ENCODE results near the gene SLC30A10.
"Not testable (repeated sequence)": the region's sequence is repeated elsewhere in the genome, so short reads cannot be mapped to it uniquely, and the experiment has no call there.

DNA sequence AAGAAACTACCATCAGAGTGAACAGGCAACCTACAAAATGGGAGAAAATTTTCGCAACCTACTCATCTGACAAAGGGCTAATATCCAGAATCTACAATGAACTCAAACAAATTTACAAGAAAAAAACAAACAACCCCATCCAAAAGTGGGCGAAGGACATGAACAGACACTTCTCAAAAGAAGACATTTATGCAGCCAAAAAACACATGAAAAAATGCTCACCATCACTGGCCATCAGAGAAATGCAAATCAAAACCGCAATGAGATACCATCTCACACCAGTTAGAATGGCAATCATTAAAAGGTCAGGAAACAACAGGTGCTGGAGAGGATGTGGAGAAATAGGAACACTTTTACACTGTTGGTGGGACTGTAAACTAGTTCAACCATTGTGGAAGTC lies 59.7 kb downstream of the SLC30A10 start:
- TF ChIP-seq, protein P1, sequence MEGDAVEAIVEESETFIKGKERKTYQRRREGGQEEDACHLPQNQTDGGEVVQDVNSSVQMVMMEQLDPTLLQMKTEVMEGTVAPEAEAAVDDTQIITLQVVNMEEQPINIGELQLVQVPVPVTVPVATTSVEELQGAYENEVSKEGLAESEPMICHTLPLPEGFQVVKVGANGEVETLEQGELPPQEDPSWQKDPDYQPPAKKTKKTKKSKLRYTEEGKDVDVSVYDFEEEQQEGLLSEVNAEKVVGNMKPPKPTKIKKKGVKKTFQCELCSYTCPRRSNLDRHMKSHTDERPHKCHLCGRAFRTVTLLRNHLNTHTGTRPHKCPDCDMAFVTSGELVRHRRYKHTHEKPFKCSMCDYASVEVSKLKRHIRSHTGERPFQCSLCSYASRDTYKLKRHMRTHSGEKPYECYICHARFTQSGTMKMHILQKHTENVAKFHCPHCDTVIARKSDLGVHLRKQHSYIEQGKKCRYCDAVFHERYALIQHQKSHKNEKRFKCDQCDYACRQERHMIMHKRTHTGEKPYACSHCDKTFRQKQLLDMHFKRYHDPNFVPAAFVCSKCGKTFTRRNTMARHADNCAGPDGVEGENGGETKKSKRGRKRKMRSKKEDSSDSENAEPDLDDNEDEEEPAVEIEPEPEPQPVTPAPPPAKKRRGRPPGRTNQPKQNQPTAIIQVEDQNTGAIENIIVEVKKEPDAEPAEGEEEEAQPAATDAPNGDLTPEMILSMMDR (IDR thresholded peaks at IDR 0.05), result not testable (repeated sequence)
- TF ChIP-seq EZH2 (IDR thresholded peaks at IDR 0.05; ENCODE audit: borderline replicate concordance, insufficient read depth, low read depth, low read length, poor library complexity, severe bottlenecking), result not testable (repeated sequence)
